Bronchial epithelial cell (primary cell): Measurements from ENCODE around the gene CRYBB1. TPM values are rescaled to one million over a fixed set of nuclear protein-coding genes. Genes with fewer than 3 reads are reported as not detected.

Experiments
- DNase-seq: peaks from one replicate; pipeline ENCODE4 v3.0.0-alpha.2; 2010; ENCODE audit warnings: low read depth
- FAIRE-seq: peaks from 2 replicates; lab custom pipeline; 2011; peaks lifted over from hg19 to GRCh38; lab: Jason Lieb, UNC
- H3K27me3 ChIP-seq: 2 replicates; pipeline ENCODE4 v1.5.1; 2011; ENCODE audit warnings: low read length; ENCODE audit not compliant: control insufficient read depth, insufficient read depth
- H3K36me3 ChIP-seq: 2 replicates; pipeline ENCODE4 v1.5.1; 2011; ENCODE audit warnings: low read length; ENCODE audit not compliant: control insufficient read depth, insufficient read depth
- H3K4me3 ChIP-seq: 2 replicates; pipeline ENCODE4 v1.5.1; 2011; ENCODE audit warnings: mild to moderate bottlenecking, low read depth, low read length, control low read depth
- CTCF ChIP-seq: IDR thresholded peaks from 2 replicates; pipeline ENCODE4 v1.5.1; 2011; ENCODE audit warnings: mild to moderate bottlenecking, moderate library complexity, low read length, control low read depth, inconsistent platforms; ENCODE audit not compliant: insufficient read depth, severe bottlenecking
- total RNA-seq: library from RNA; depleted of rRNA; stranded (reverse); fragments of >200 nt; gene quantifications from 2 replicates; pipeline ENCODE4 v1.2.1, GENCODE V29; 2014

Gene CRYBB1
- total RNA-seq, 1 donor from 2014 or later: not detected

GRCh38 chr22:26660961-26661578 lies 43.2 kb upstream of the CRYBB1 start:
- FAIRE-seq: peak; percentile 73
- peak; percentile 54 for DNase-seq
- Histone ChIP-seq H3K36me3 (no peaks in the 10 kb centered on the region), H3K4me3 (no peak overlapping the region), H3K27me3 (peaks cover 15% of the 10 kb centered on the region)
- TF ChIP-seq CTCF: no peak

GRCh38 chr22:26660356-26660755 lies 42.5 kb upstream of the CRYBB1 start:
- no peaks in the 10 kb centered on the region for H3K36me3 ChIP-seq
- no peak for FAIRE-seq
- no peak overlapping the region for H3K4me3 ChIP-seq
- peaks cover 15% of the 10 kb centered on the region for H3K27me3 ChIP-seq
- TF ChIP-seq CTCF: no peak
- no peak for DNase-seq

GRCh38 chr22:26658671-26659478 lies 41.0 kb upstream of the CRYBB1 start:
- no peak for TF ChIP-seq CTCF
- DNase-seq (peak; percentile 96), FAIRE-seq (peak; percentile 68)
- Histone ChIP-seq H3K27me3 (peaks cover 15% of the 10 kb centered on the region), H3K36me3 (no peaks in the 10 kb centered on the region), H3K4me3 (no peak overlapping the region)

- H3K36me3 ChIP-seq: no peaks in the 10 kb centered on the region
- TF ChIP-seq CTCF: no peak
- DNase-seq: no peak
- H3K27me3 ChIP-seq: peaks cover 16% of the 10 kb centered on the region
- no peak overlapping the region for H3K4me3 ChIP-seq
- no peak for FAIRE-seq
Measured at GRCh38 chr22:26658161-26658560, 40.3 kb upstream of the CRYBB1 start.

- no peak for DNase-seq
- H3K36me3 ChIP-seq: no peaks in the 10 kb centered on the region
Measured at GRCh38 chr22:26656891-26657851, 39.3 kb upstream of the CRYBB1 start, which contains the start of gene MIAT. Gene MIAT (plus strand): TSS chr22:26657588.

More at GRCh38 chr22:26656891-26657851, 39.3 kb upstream of the CRYBB1 start, which contains the start of gene MIAT:
- peaks cover 19% of the 10 kb centered on the region for H3K27me3 ChIP-seq
- no peak for TF ChIP-seq CTCF
- H3K4me3 ChIP-seq: no peak within 1 kb of the TSS
- no peak for FAIRE-seq
